Trophoblast cell (in vitro differentiated cells and primary cell): Measurements from ENCODE around the gene NPFFR2.
"Not testable (repeated sequence)": the region's sequence is repeated elsewhere in the genome, so short reads cannot be mapped to it uniquely, and the experiment has no call there.

Source experiments
- DNase-seq, 2 donors: peaks; one replicate each; pipeline ENCODE4 v3.0.0-alpha.2; 2016
- H2AFZ ChIP-seq: 2 replicates; pipeline ENCODE4 v1.6.1; 2013; ENCODE audit warnings: low read length, moderate library complexity, mild to moderate bottlenecking; ENCODE audit not compliant: insufficient read depth, poor library complexity
- H2AK5ac ChIP-seq: 2 replicates; pipeline ENCODE4 v1.6.1; 2013; ENCODE audit warnings: mild to moderate bottlenecking, low read length
- H2BK120ac ChIP-seq: 2 replicates; pipeline ENCODE4 v1.6.1; 2013; ENCODE audit warnings: low read length, mild to moderate bottlenecking, moderate library complexity; ENCODE audit not compliant: insufficient read depth, poor library complexity
- H2BK12ac ChIP-seq: 2 replicates; pipeline ENCODE4 v1.6.1; 2013; ENCODE audit warnings: mild to moderate bottlenecking, low read length, moderate library complexity
- H2BK5ac ChIP-seq: 2 replicates; pipeline ENCODE4 v1.6.1; 2013; ENCODE audit warnings: low read length, low read depth, moderate library complexity, mild to moderate bottlenecking; ENCODE audit not compliant: poor library complexity
- H3K14ac ChIP-seq: 2 replicates; pipeline ENCODE4 v1.6.1; 2013; ENCODE audit warnings: mild to moderate bottlenecking, low read length
- H3K18ac ChIP-seq: 2 replicates; pipeline ENCODE4 v1.6.1; 2013; ENCODE audit warnings: mild to moderate bottlenecking, low read length
- H3K23ac ChIP-seq: 2 replicates; pipeline ENCODE4 v1.6.1; 2013; ENCODE audit warnings: low read length
- H3K27ac ChIP-seq: 2 replicates; pipeline ENCODE4 v1.5.1; 2013; ENCODE audit warnings: low read depth, mild to moderate bottlenecking, inconsistent platforms, low read length, moderate library complexity
- H3K27me3 ChIP-seq: 2 replicates; pipeline ENCODE4 v1.6.1; 2013; ENCODE audit warnings: inconsistent platforms, mild to moderate bottlenecking, low read length, moderate library complexity; ENCODE audit not compliant: insufficient read depth
- H3K36me3 ChIP-seq, 2 experiments: 1 replicate in 1 of 2; 2 replicates in 1 of 2; pipeline ENCODE4 v1.6.1; 2013; ENCODE audit warnings: low read length in 2 of 2, mild to moderate bottlenecking in 2 of 2, moderate library complexity in 1 of 2; ENCODE audit not compliant: insufficient read depth in 2 of 2, control insufficient read depth in 1 of 2
- H3K4ac ChIP-seq: 2 replicates; pipeline ENCODE4 v1.6.1; 2013; ENCODE audit warnings: low read depth, mild to moderate bottlenecking, low read length, moderate library complexity
- H3K4me1 ChIP-seq, 2 experiments: 1 replicate in 1 of 2; 2 replicates in 1 of 2; pipeline ENCODE4 v1.6.1; 2013; ENCODE audit warnings: low read length in 2 of 2, mild to moderate bottlenecking in 2 of 2, moderate library complexity in 1 of 2; ENCODE audit not compliant: insufficient read depth in 2 of 2, control insufficient read depth in 1 of 2
- H3K4me2 ChIP-seq: 2 replicates; pipeline ENCODE4 v1.6.1; 2013; ENCODE audit warnings: inconsistent platforms, mild to moderate bottlenecking, low read length, moderate library complexity
- H3K4me3 ChIP-seq: 2 replicates; pipeline ENCODE4 v1.5.1; 2013; ENCODE audit warnings: mild to moderate bottlenecking, low read depth, low read length, inconsistent platforms
- H3K79me1 ChIP-seq: one replicate; pipeline ENCODE4 v1.6.1; 2013; ENCODE audit warnings: low read length
- H3K79me2 ChIP-seq: 2 replicates; pipeline ENCODE4 v1.6.1; 2013; ENCODE audit warnings: low read length, mild to moderate bottlenecking; ENCODE audit not compliant: control insufficient read depth, insufficient read depth, poor library complexity
- H3K9ac ChIP-seq: 2 replicates; pipeline ENCODE4 v1.6.1; 2013; ENCODE audit warnings: mild to moderate bottlenecking, low read length
- H3K9me3 ChIP-seq: 2 replicates; pipeline ENCODE4 v1.6.1; 2013; ENCODE audit warnings: low read depth, mild to moderate bottlenecking, control low read depth, inconsistent platforms, low read length; ENCODE audit not compliant: insufficient read depth
- H4K12ac ChIP-seq: 2 replicates; pipeline ENCODE4 v1.6.1; 2013; ENCODE audit warnings: low read depth, mild to moderate bottlenecking, low read length, moderate library complexity
- H4K8ac ChIP-seq: 2 replicates; pipeline ENCODE4 v1.6.1; 2013; ENCODE audit warnings: low read depth, mild to moderate bottlenecking, low read length, moderate library complexity
- H4K91ac ChIP-seq: one replicate; pipeline ENCODE4 v1.6.1; 2013; ENCODE audit warnings: low read depth, mild to moderate bottlenecking, low read length, moderate library complexity
- WGBS: extraction: QIAGEN DNeasy Blood & Tissue Kit; methylation state at CpG from one replicate; pipeline ENCODE4 v1.1.7; 2013; ENCODE audit warnings: missing lambda C conversion rate; ENCODE audit not compliant: insufficient read length, insufficient coverage; ENCODE audit errors: extremely low coverage; 5-methylcytosine and 5-hydroxymethylcytosine counted together

The NPFFR2 gene

GRCh38 chr4:72119946-72120345, 88.1 kb downstream of the NPFFR2 start:
- H4K12ac ChIP-seq = peak overlapping the region; percentile 62
- H3K4me1 ChIP-seq = peaks cover 9 to 10% of the 10 kb centered on the region in 2 experiments
- H2BK12ac ChIP-seq = peak overlapping the region; percentile 64
- H3K79me2 ChIP-seq = no peaks in the 10 kb centered on the region
- H4K8ac ChIP-seq = peak overlapping the region; percentile 84
- no peak for DNase-seq
- H3K4me2 ChIP-seq = no peak overlapping the region
- peak overlapping the region; percentile 51 for H3K14ac ChIP-seq
- no peak overlapping the region for H2AK5ac ChIP-seq
- peak overlapping the region; percentile 24 for H4K91ac ChIP-seq
- H3K23ac ChIP-seq = no peak overlapping the region
- H3K36me3 ChIP-seq = no peaks in the 10 kb centered on the region
- peak overlapping the region; percentile 24 for H2BK120ac ChIP-seq
- no peaks in the 10 kb centered on the region for H3K27me3 ChIP-seq
- no peak overlapping the region for H3K9ac ChIP-seq
- no CpG with 5 or more reads among the region's 3 CpGs for WGBS
- no peaks in the 10 kb centered on the region for H3K9me3 ChIP-seq
- peak overlapping the region; percentile 59 for H3K27ac ChIP-seq
- peak overlapping the region; percentile 78 for H2AFZ ChIP-seq
- peak overlapping the region; percentile 71 for H3K18ac ChIP-seq
- peaks cover 3% of the 10 kb centered on the region for H3K79me1 ChIP-seq
- H3K4me3 ChIP-seq = no peak overlapping the region
- peak overlapping the region; percentile 73 for H2BK5ac ChIP-seq
- H3K4ac ChIP-seq = no peak overlapping the region

DNA sequence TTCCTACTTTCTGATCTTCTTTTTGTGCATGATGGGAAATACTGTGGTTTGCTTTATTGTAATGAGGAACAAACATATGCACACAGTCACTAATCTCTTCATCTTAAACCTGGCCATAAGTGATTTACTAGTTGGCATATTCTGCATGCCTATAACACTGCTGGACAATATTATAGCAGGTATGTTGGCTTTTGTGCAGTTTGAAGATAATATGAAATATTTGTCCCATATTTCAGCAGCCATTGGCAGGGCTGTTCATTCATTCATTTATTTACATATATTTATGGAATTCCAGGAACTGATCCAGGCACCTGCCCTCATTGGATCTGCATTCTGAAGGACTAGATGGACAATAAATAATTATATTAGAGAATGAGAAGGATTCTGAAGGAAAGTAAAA, 96.9 kb downstream of the NPFFR2 start:
- Histone ChIP-seq H3K4me3 (no peak overlapping the region), H3K9ac (no peak overlapping the region), H3K18ac (no peak overlapping the region), H3K27ac (no peak overlapping the region), H3K27me3 (no peaks in the 10 kb centered on the region), H4K91ac (no peak overlapping the region), H3K9me3 (no peaks in the 10 kb centered on the region), H2BK120ac (no peak overlapping the region), H4K12ac (no peak overlapping the region), H2BK12ac (no peak overlapping the region), H3K79me1 (no peaks in the 10 kb centered on the region), H3K79me2 (no peaks in the 10 kb centered on the region), H2BK5ac (no peak overlapping the region), H3K4me2 (no peak overlapping the region), H3K4ac (no peak overlapping the region), H3K14ac (no peak overlapping the region), H2AK5ac (no peak overlapping the region), H3K36me3 (peaks cover 0 to 1% of the 10 kb centered on the region in 2 experiments), H4K8ac (no peak overlapping the region), H3K23ac (no peak overlapping the region), H3K4me1 (no peaks in the 10 kb centered on the region), H2AFZ (no peak overlapping the region)
- peak; percentile 26 to 74 for DNase-seq

GRCh38 chr4:72136429-72136828, 104.6 kb downstream of the NPFFR2 start:
- Histone ChIP-seq H3K23ac (no peak overlapping the region), H3K36me3 (no peaks in the 10 kb centered on the region), H4K91ac (no peak overlapping the region)

GRCh38 chr4:72139997-72140396, 108.2 kb downstream of the NPFFR2 start:
- not testable (repeated sequence) for H3K27ac ChIP-seq, H3K9me3 ChIP-seq, H3K14ac ChIP-seq, H3K4me1 ChIP-seq, H3K4me3 ChIP-seq, H3K79me1 ChIP-seq, H2BK5ac ChIP-seq, H3K27me3 ChIP-seq, H3K36me3 ChIP-seq, H4K12ac ChIP-seq, H3K79me2 ChIP-seq, H3K4ac ChIP-seq, H4K8ac ChIP-seq, H2AFZ ChIP-seq, H3K23ac ChIP-seq, H3K4me2 ChIP-seq, H4K91ac ChIP-seq, H3K18ac ChIP-seq, H3K9ac ChIP-seq, DNase-seq, H2AK5ac ChIP-seq, H2BK120ac ChIP-seq, H2BK12ac ChIP-seq
- WGBS = no CpG with 5 or more reads among the region's 2 CpGs

More at GRCh38 chr4:72136429-72136828, 104.6 kb downstream of the NPFFR2 start:
- H3K4ac ChIP-seq = no peak overlapping the region
- H3K18ac ChIP-seq = no peak overlapping the region
- H2BK12ac ChIP-seq = no peak overlapping the region
- H3K9me3 ChIP-seq = no peaks in the 10 kb centered on the region
- no peaks in the 10 kb centered on the region for H3K79me2 ChIP-seq
- H2AFZ ChIP-seq = no peak overlapping the region
- H2AK5ac ChIP-seq = no peak overlapping the region
- no peaks in the 10 kb centered on the region for H3K27me3 ChIP-seq
- no peak overlapping the region for H3K27ac ChIP-seq
- H4K8ac ChIP-seq = no peak overlapping the region
- H4K12ac ChIP-seq = no peak overlapping the region
- peak in 1 of 2 donors; percentile 31 for DNase-seq
- H3K79me1 ChIP-seq = no peaks in the 10 kb centered on the region
- peaks cover 0 to 2% of the 10 kb centered on the region in 2 experiments for H3K4me1 ChIP-seq
- H3K14ac ChIP-seq = no peak overlapping the region
- H3K9ac ChIP-seq = no peak overlapping the region
- no peak overlapping the region for H2BK5ac ChIP-seq
- H2BK120ac ChIP-seq = no peak overlapping the region
- no peak overlapping the region for H3K4me2 ChIP-seq
- no peak overlapping the region for H3K4me3 ChIP-seq
- no CpG with 5 or more reads among the region's 6 CpGs for WGBS
